ENCODE measurements around the gene KCNC3.

The KCNC3 gene

GRCh38 chr19:50309396-50310125 lies 19.6 kb downstream of the KCNC3 start:
- DNase-seq: no peak

GRCh38 chr19:50308991-50309390 lies 20.2 kb downstream of the KCNC3 start:
- DNase-seq: no peak

- DNase-seq: no peak
Measured at GRCh38 chr19:50303558-50303957, 25.6 kb downstream of the KCNC3 start.

GRCh38 chr19:50301607-50301971 lies 27.6 kb downstream of the KCNC3 start:
- no peak for DNase-seq

- no peak for DNase-seq
Measured at GRCh38 chr19:50300814-50301606, 28.2 kb downstream of the KCNC3 start.

GRCh38 chr19:50300051-50300450 lies 29.1 kb downstream of the KCNC3 start:
- no peak for DNase-seq

GRCh38 chr19:50293263-50294004 lies 35.7 kb downstream of the KCNC3 start:
- no peak for DNase-seq

GRCh38 chr19:50292216-50292827 lies 36.9 kb downstream of the KCNC3 start:
- DNase-seq: no peak

- no peak for DNase-seq
Measured at GRCh38 chr19:50290775-50291174, 38.4 kb downstream of the KCNC3 start.

GRCh38 chr19:50290011-50290410 lies 39.2 kb downstream of the KCNC3 start:
- no peak for DNase-seq

GRCh38 chr19:50288954-50289353 lies 40.2 kb downstream of the KCNC3 start:
- DNase-seq: no peak

GRCh38 chr19:50287331-50287730 lies 41.8 kb downstream of the KCNC3 start:
- no peak for DNase-seq

GRCh38 chr19:50286443-50286842 lies 42.7 kb downstream of the KCNC3 start:
- no peak for DNase-seq

GRCh38 chr19:50285833-50286232 lies 43.3 kb downstream of the KCNC3 start:
- DNase-seq: no peak

- DNase-seq: no peak
Measured at GRCh38 chr19:50281491-50281890, 47.7 kb downstream of the KCNC3 start.

GRCh38 chr19:50280983-50281382 lies 48.2 kb downstream of the KCNC3 start:
- no peak for DNase-seq

- no peak for DNase-seq
Measured at GRCh38 chr19:50280074-50280473, 49.1 kb downstream of the KCNC3 start.

GRCh38 chr19:50277966-50278580 lies 51.1 kb downstream of the KCNC3 start:
- no peak for DNase-seq

- no peak for DNase-seq
Measured at GRCh38 chr19:50276370-50277063, 52.7 kb downstream of the KCNC3 start.

- DNase-seq: no peak
Measured at GRCh38 chr19:50275577-50276368, 53.4 kb downstream of the KCNC3 start.

- no peak for DNase-seq
Measured at GRCh38 chr19:50273821-50274220, 55.4 kb downstream of the KCNC3 start.
